Body of pancreas (tissue), 4 donors: ENCODE measurements around the gene COX7A2L.

Experiments
- POLR2A ChIP-seq, 3 donors: fragments of 450-650 bp; IDR thresholded peaks; one replicate each; pipeline ENCODE4 v1.6.1; 2016; ENCODE audit warnings: antibody characterized with exemption in 3 of 3, mild to moderate bottlenecking in 2 of 3
- TF ChIP-seq, protein P1 (sequence below), 7 experiments: fragments of 450-650 bp in 4 of 7; fragments of 200-600 bp in 3 of 7; sonication (generic) in 3 of 7; IDR thresholded peaks; one replicate each; pipeline ENCODE4 v1.5.1; 2016 to 2019; ENCODE audit warnings: antibody characterized with exemption in 7 of 7

- TF ChIP-seq, protein P1, sequence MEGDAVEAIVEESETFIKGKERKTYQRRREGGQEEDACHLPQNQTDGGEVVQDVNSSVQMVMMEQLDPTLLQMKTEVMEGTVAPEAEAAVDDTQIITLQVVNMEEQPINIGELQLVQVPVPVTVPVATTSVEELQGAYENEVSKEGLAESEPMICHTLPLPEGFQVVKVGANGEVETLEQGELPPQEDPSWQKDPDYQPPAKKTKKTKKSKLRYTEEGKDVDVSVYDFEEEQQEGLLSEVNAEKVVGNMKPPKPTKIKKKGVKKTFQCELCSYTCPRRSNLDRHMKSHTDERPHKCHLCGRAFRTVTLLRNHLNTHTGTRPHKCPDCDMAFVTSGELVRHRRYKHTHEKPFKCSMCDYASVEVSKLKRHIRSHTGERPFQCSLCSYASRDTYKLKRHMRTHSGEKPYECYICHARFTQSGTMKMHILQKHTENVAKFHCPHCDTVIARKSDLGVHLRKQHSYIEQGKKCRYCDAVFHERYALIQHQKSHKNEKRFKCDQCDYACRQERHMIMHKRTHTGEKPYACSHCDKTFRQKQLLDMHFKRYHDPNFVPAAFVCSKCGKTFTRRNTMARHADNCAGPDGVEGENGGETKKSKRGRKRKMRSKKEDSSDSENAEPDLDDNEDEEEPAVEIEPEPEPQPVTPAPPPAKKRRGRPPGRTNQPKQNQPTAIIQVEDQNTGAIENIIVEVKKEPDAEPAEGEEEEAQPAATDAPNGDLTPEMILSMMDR (IDR thresholded peaks at IDR 0.05): no peak
- no peak for TF ChIP-seq POLR2A (IDR thresholded peaks at IDR 0.05)
Observed at GRCh38 chr2:42404676-42405075, 43.7 kb upstream of the COX7A2L start.
